Stimulated activated CD4-positive, alpha-beta T cell treated with anti-CD3 and anti-CD28 coated beads, Interleukin-15, amount 100 ng/mL, for 1 hour (primary cell): ENCODE data around the gene SMG9.

Source experiments
- DNase-seq, 2 donors: peaks; one replicate each; pipeline ENCODE4 v3.0.0-alpha.2; 2020; ENCODE audit warnings: low read depth in 1 of 2, low spot score in 1 of 2

SMG9 gene

GRCh38 chr19:43754503-43755255, at the start of gene SMG9:
SMG9 (minus strand) TSS chr19:43754962; CDS start chr19:43750741, 4,221 bp downstream.
- peak; percentile 98 for DNase-seq

DNA sequence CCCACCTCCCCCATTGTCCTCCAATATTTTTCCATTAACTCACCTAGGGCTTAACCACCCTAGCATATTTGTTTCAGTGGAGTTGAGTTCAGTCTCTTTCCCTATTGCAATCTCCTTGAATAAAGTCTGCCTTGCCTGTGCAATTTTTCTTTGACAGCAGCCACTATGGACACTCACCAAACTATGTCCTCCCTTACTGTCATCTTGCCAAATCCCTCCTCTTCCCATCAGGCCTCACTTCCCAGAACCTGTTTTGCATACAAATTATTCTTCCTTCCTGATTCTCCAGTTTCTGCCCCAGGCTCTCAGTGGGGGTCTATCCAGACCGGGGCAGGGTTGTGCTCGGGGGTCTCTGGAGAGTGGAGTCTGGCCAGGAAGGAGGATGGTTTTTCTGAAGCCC, 49.7 kb upstream of the SMG9 start:
- no peak for DNase-seq

- no peak for DNase-seq
These were observed 47.6 kb upstream of the SMG9 start, which contains the start of gene LYPD5 for GRCh38 chr19:43802216-43802951. LYPD5 (minus strand) TSS chr19:43802447; CDS start chr19:43802380, 67 bp downstream.

- DNase-seq = no peak
These were observed 44.9 kb upstream of the SMG9 start for GRCh38 chr19:43799502-43800142.

DNA sequence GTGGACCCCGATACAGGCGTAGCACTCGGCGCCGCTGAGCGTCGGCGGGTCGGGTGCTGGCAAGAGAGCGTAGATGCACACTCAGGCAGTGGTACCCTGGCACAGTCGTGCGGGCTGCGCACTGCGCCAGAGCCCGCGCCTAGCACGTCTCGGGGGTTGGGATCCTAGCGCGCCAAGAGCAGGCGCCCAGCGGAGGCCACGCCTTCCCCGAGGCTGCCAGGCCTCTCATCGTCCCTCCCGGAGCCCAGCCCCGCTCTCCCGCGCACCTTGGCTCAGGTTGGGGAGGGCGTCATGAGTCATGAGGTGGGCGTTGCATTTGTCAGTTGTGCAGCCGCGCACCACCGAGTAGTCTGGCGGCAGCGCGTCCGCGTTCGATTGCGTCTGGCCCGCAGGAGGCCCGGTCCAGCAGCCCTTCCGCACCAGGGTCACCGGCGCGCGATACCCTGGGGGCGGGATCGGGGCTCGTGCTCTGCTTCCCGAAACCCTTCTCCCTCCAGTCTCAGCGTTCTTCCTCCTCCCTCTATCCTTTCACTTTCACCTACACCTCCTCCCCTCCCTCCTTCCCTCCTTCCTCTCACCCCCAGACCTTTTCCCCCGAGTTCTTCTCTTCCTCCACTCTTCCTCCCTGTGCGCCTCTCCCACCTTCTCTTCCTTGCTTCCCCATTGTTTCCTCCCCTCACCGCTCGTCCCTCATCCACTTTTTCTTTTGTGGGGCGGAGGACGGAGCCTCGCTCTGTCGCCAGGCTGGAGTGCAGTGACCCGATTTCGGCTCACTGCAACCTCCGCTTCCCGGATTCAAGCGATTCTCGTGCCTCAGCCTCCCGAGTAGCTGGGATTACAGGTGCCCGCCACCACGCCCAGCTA, 44.0 kb upstream of the SMG9 start:
- peak; percentile 23 to 50 for DNase-seq

- DNase-seq = no peak
These were observed 43.3 kb upstream of the SMG9 start for GRCh38 chr19:43798026-43798545.

GRCh38 chr19:43797556-43797955, 42.8 kb upstream of the SMG9 start:
- no peak for DNase-seq

GRCh38 chr19:43797118-43797517, 42.4 kb upstream of the SMG9 start:
- no peak for DNase-seq

- no peak for DNase-seq
These were observed 35.8 kb upstream of the SMG9 start for GRCh38 chr19:43790587-43790986.

DNA sequence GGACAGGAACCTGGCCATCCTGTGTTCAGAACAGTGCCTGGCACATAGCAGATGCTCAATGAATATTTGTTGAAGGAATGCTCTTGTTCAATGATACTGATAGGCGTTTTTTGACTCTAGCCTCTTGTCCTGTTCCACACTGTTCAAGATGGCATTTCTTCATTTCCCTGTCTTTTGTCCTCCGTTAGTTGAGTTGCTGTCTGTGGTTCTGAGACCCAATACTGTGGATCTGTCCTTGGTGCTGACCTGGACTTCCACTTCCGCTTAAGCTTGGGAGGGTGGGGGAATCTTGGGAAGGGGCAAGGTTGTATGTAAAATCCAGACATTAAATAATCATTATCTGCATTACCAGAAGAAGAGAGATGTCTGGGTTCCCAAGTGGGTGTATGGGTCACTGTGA, 34.3 kb upstream of the SMG9 start:
- no peak for DNase-seq

DNA sequence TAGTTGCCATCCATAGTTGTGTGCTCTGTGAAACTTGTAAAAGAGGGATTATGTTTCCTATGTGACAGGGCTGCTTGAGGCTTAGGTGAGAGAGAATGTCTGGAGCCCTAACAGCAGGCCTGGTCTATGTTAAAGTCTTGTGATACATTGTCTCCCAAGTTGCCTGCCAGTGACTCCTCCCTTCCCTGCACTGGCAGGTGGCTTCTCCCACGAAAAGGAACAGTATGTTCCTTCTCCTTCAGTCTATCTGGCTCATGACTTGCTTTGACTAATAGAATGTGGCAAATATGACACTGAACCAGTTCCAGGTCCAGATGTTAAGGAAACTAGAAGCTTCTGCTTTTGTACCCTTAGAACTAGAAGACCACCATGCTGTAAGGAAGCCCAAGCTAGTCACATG, 31.9 kb upstream of the SMG9 start:
- DNase-seq = no peak

GRCh38 chr19:43784981-43785808, 30.4 kb upstream of the SMG9 start:
- DNase-seq = no peak

DNA sequence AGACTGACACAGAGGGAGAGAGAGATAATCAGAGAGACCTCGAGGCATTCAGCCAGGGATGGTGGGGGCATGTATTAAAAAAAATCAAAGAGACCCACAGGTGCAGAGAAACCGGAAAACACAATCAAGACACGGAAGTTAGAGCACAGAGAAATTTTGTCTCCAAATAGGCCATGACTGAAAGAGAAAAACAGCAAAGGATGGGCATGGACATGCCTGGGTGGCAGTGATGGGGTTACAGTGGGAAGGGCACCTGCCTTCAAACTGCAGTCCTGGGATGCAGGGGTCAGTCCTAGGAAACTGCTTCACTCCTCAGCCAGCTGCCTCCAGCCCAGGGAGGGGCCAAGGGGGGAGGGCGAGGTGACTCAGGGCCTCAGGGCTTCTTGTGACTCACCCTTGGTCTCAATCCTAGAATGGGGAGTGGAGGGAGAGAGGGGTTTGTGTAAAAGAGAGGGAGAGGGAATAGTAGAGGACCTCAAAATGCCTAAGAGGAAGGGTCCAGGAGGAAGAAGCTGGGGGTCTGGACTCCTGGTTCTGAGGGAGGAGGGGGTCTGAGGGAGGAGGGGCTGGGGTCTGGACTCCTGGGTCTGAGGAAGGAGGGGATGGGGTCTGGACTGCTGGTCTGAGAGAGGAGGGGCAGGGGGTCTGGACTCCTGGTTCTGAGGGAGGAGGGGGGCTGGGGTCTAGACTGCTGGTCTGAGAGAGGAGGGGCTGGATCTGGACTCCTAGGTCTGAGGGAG, 29.6 kb upstream of the SMG9 start:
- peak; percentile 42 to 56 for DNase-seq

DNA sequence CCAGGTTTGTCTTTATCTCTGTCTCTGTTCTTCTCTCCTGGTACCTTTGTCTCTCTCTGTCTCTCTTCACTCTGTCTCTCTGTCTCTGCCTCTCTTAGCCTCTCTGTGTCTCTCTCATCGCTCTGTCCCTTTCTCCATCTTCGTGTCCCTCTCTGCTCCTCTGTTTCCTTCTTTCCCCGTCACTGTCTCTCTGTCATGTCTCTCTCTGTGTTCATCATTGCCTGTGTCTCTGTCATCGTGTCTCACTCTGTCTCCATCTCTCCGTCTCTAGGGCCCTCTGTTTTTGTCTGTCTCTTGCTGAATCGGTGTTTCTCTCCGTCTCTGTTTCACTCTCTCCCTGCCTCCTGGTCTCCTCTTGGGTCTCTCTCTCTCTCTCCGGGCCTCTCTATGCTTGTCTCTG, 28.9 kb upstream of the SMG9 start:
- no peak for DNase-seq

DNA sequence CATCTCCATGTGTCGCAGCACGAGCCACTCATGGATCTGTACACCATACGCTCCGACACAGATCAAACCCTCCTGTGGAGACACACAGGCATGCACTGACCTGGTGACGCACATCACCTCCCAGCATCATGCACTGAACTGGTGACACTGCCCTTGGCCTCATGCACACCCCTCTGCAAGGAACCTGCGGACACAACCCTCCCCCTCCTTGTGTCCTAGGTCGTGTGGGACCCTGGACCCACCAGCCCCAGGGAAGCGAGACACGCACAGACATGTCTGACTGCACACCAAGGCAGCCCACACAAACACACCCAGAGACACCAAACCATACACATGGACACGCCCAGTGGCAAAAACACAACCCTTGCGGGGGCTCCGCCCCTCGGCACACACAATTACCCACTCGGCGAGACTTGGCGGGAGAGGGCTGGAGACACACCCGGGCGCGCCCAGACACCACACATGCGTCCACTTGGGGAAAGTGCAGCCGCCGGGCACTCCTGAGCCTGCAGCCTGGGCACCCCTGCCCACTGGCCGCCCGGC, 28.0 kb upstream of the SMG9 start:
- DNase-seq = no peak

GRCh38 chr19:43782311-43782660, 27.5 kb upstream of the SMG9 start:
- no peak for DNase-seq

GRCh38 chr19:43781630-43782310, 27.0 kb upstream of the SMG9 start:
- DNase-seq = no peak

DNA sequence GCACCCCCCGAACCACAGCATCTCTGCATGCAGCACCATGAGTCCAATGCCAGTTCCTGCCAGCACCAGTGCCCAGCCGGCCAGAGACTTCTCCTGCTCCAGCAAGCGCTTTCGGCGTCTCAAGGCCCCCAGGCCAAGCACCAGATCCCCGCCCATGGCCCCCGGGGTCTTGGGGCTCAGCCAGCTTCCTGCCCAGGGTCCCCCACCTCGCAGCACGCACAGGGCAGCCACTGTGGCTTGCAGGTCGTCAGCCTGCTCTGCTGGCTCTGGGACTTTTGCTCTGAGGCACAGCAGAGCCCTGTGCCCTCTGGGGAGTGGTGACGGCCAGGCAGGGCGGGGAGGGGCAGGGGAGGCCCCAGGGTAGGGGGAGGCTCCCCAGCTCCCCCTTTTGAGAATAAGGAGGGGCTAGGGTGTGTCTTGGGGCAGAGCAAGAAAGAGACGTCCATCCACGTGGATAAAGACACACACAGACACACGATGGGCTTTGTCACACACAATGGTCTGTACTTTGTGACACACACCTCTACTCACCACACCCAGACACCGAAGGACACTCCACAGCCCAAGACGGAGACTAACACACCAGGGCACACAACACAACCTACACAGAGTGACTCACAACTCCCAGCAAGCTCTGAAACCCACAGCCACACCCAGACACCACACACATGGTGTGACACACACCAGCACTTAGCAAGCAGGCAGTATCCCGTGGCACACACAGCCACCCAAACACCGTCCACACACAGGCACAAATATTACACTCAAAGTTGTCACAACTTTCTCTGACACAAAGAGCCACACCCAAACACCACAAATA, 26.2 kb upstream of the SMG9 start, which contains the start of gene KCNN4:
Gene KCNN4, minus strand, starts transcription at position 268 of the 820 bp plus-strand sequence. Its CDS starts 112 bp downstream, at position 156.
- peak; percentile 38 to 60 for DNase-seq
